Right atrium auricular region (tissue), 2 donors: Measurements from ENCODE around the gene CNDP2. TPM values are rescaled to one million over a fixed set of nuclear protein-coding genes. Genes with fewer than 3 reads are reported as not detected.
"Not testable (repeated sequence)": the region's sequence is repeated elsewhere in the genome, so short reads cannot be mapped to it uniquely, and the experiment has no call there.

Experiments used
- DNase-seq: peaks from one replicate; pipeline ENCODE4 v3.0.0-alpha.2; 2019; ENCODE audit warnings: low spot score
- H3K27ac ChIP-seq, 2 donors: fragments of 200-600 bp; sonication (generic); 1 replicate in 1 of 2; 2 replicates in 1 of 2; pipeline ENCODE4 v1.5.1; 2016 to 2019
- H3K27me3 ChIP-seq, 2 donors: fragments of 200-600 bp; sonication (generic); one replicate each; pipeline versions ENCODE4 v1.5.1 to v1.6.0; 2017 to 2019
- H3K36me3 ChIP-seq: fragments of 200-600 bp; sonication (generic); one replicate; pipeline ENCODE4 v1.5.1; 2016
- H3K4me1 ChIP-seq, 2 donors: fragments of 200-600 bp; sonication (generic); one replicate each; pipeline versions ENCODE4 v1.5.1 to v1.6.0; 2017 to 2019
- H3K4me3 ChIP-seq, 2 donors: fragments of 200-600 bp; sonication (generic); 1 replicate in 1 of 2; 2 replicates in 1 of 2; pipeline ENCODE4 v1.5.1; 2017 to 2019; ENCODE audit warnings: mild to moderate bottlenecking in 1 of 2, moderate library complexity in 1 of 2
- H3K9me3 ChIP-seq, 2 donors: fragments of 200-600 bp; sonication (generic); one replicate each; pipeline ENCODE4 v1.5.1; 2019
- total RNA-seq, 2 donors: library from RNA; depleted of rRNA; stranded (reverse); fragments of >200 nt; gene quantifications; one replicate each; pipeline ENCODE4 v1.1.0, GENCODE V29; 2016
- TF ChIP-seq, protein P1 (sequence below), 2 donors: fragments of 200-600 bp; sonication (generic); IDR thresholded peaks; one replicate each; pipeline ENCODE4 v1.5.1; 2019; ENCODE audit warnings: antibody characterized with exemption in 2 of 2

The CNDP2 gene
- total RNA-seq, 2 donors from 2014 or later: 31.2 to 62.6 TPM

DNA sequence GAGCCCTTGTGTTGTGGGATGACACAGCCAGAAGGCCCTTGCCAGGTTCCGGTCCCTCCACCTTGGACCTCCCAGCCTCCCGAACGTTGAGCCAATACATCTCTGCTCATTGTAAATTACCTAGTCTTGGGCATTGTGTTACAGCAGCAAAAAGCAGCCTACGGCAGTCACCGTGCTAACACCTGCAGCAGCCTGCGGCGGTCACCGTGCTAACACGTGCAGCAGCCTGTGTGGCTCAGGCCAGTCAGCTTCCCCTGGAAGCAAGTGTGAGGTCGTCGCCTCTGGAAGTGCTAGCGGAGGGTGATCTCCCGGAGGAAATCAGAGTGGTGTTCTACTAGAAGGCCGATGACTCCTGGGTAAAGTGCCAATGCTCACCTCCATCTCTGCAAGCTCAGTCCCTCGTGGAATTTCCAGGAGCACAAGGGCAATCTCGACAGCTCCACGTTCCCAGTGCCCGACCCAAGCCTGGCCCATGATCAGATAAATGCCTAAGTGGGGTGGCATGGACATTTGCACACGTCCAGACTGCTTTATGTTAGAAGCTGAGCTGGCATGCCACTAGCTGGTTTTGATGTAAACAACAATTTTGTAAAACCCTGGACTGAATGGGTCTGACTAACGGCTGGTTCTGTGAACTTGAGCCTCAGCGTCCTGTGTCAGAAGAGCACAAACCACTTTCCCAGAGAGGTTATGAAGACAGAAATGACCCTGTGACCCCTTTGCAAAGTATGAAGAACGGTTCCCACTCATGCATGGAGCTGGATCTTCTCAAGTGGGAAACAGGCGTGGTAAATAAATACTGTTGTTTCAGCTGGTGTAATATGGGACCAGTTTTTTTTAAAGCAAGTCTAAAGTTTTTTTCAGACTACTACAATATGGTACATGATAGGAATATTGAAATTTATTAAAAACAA is 26.7 kb downstream of the CNDP2 start:
- H3K9me3 ChIP-seq: no peaks in the 10 kb centered on the region
- no peak overlapping the region for H3K4me3 ChIP-seq
- H3K4me1 ChIP-seq: no peaks in the 10 kb centered on the region
- H3K36me3 ChIP-seq: peaks cover 29% of the 10 kb centered on the region
- H3K27me3 ChIP-seq: no peaks in the 10 kb centered on the region
- H3K27ac ChIP-seq: no peak overlapping the region
- no peak for DNase-seq
- TF ChIP-seq, protein P1, sequence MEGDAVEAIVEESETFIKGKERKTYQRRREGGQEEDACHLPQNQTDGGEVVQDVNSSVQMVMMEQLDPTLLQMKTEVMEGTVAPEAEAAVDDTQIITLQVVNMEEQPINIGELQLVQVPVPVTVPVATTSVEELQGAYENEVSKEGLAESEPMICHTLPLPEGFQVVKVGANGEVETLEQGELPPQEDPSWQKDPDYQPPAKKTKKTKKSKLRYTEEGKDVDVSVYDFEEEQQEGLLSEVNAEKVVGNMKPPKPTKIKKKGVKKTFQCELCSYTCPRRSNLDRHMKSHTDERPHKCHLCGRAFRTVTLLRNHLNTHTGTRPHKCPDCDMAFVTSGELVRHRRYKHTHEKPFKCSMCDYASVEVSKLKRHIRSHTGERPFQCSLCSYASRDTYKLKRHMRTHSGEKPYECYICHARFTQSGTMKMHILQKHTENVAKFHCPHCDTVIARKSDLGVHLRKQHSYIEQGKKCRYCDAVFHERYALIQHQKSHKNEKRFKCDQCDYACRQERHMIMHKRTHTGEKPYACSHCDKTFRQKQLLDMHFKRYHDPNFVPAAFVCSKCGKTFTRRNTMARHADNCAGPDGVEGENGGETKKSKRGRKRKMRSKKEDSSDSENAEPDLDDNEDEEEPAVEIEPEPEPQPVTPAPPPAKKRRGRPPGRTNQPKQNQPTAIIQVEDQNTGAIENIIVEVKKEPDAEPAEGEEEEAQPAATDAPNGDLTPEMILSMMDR (IDR thresholded peaks at IDR 0.05): no peak

DNA sequence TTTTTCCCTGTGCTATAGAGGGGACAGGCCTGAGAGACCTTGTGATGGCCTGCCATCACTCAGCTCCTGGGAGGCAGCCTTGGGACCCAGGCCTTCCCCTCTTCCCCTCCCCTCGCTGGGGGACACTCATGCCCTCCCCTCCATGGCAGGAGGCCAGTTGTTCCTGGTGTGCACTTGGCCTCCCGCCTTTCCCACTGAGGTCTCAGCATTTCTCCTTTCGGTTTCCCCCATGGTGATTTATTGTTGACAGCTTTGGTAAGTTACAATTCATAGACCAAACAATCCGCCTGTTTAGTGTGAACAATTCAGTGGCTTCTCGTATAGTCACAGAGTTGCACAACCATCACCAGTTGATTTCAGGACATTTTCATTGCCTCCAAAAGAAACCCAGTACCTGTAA is 27.9 kb downstream of the CNDP2 start:
- TF ChIP-seq, protein P1 (IDR thresholded peaks at IDR 0.05): no peak
- no peak for DNase-seq
- Histone ChIP-seq H3K36me3 (peaks cover 18% of the 10 kb centered on the region), H3K27ac (no peak overlapping the region), H3K4me3 (no peak overlapping the region), H3K4me1 (no peaks in the 10 kb centered on the region), H3K27me3 (no peaks in the 10 kb centered on the region), H3K9me3 (no peaks in the 10 kb centered on the region)

DNA sequence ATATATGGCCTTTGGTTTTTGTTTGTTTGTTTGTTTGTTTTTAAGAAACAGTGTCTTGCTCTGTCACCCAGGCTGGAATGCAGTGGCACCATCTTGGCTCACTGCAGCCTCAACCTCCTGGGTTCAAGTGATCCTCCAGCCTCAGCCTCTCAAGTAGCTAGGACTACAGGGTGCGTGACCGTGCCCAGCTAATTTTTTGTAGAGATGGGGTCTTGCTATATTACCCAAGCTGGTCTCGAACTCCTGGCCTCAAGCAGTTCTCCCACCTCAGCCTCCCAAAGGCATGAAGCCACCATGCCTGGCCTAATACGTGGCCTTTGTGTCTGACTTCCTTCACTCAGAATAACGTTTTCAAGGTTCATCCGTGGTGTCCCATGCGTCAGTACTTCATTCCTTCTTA is 28.8 kb downstream of the CNDP2 start:
- H3K27me3 ChIP-seq, H3K4me3 ChIP-seq, DNase-seq, H3K9me3 ChIP-seq, H3K4me1 ChIP-seq, H3K27ac ChIP-seq, H3K36me3 ChIP-seq: not testable (repeated sequence)

DNA sequence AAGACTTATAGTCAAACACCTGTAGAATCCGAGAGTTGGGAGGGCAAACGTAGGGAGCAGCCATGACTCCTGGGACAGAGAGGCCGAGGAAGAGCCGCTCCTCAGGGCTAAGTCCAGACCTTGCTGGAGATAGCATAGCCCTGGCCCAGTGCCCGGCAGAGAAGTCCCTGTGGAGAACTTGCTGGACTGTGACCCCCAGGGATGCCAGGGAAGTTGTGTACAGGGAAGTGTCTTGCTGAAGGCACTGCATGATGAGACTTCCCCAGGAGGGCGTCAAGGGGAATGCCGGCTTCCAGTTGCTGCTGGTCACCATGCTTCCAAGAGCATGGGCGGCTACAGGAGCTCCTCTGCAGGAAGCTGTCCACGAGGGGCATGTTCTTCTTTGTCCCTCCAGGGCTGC is 29.6 kb downstream of the CNDP2 start:
- Histone ChIP-seq H3K27ac (no peak overlapping the region), H3K27me3 (no peaks in the 10 kb centered on the region), H3K9me3 (no peaks in the 10 kb centered on the region), H3K36me3 (peaks cover 2% of the 10 kb centered on the region), H3K4me1 (no peaks in the 10 kb centered on the region), H3K4me3 (no peak overlapping the region)
- TF ChIP-seq, protein P1 (IDR thresholded peaks at IDR 0.05): no peak
- DNase-seq: no peak

DNA sequence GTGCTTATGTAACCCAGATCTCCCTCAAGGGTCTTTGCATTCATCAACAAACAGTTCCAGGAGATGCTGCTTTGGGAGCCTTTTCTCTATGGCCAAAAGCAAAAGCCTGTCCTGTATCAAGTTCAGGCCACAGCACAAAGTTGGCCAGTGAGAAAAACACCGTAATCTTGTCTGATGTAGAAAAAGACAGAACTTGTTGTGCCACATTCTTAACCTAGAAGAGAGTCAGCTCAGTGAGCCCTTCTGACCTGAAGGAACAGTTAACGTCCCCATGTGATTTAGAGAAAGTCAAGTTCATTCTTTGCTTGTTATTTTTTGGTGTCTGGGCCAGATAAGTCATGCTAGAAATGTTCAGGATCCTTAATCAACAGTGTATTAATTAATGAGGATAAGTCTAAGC is 30.3 kb downstream of the CNDP2 start:
- Histone ChIP-seq H3K4me3 (no peak overlapping the region), H3K27me3 (no peaks in the 10 kb centered on the region), H3K4me1 (no peaks in the 10 kb centered on the region), H3K27ac (no peak overlapping the region), H3K36me3 (no peaks in the 10 kb centered on the region), H3K9me3 (no peaks in the 10 kb centered on the region)
- DNase-seq: no peak
- TF ChIP-seq, protein P1 (IDR thresholded peaks at IDR 0.05): no peak

DNA sequence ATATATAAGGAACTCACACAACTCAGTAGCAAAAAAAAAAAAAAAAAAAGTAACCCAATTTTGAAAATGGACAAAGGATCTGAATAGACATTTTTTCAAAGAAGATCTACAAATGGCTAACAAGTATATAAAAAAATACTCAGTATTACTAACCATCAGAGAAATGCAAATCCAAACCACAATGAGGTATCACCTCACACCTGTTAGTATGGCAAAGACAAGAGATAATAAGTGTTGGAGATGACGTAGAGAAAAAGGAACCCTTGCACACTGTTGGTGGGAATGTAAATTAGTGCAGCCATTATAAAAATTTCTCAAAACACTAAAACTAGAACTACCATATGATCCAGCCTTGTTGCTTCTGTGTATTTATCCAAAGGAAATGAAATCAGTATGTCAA is 32.3 kb downstream of the CNDP2 start:
- no peaks in the 10 kb centered on the region for H3K36me3 ChIP-seq
- H3K9me3 ChIP-seq: no peaks in the 10 kb centered on the region
- no peak overlapping the region for H3K4me3 ChIP-seq
- H3K27me3 ChIP-seq: no peaks in the 10 kb centered on the region
- no peak overlapping the region for H3K27ac ChIP-seq
- no peak for DNase-seq
- no peaks in the 10 kb centered on the region for H3K4me1 ChIP-seq
- TF ChIP-seq, protein P1 (IDR thresholded peaks at IDR 0.05): no peak
